Activated CD4-positive, alpha-beta T cell treated with anti-CD3 and anti-CD28 coated beads, Interleukin-2, amount 50 U/mL, for 4 hours (primary cell): Measurements from ENCODE around the gene PIEZO2.
"Not testable (repeated sequence)": the region's sequence is repeated elsewhere in the genome, so short reads cannot be mapped to it uniquely, and the experiment has no call there.

Experiments
- DNase-seq, 2 experiments: peaks; one replicate each; pipeline ENCODE4 v3.0.0-alpha.2; 2020

The PIEZO2 gene

GRCh38 chr18:10660179-10660884 lies 489.0 kb downstream of the PIEZO2 start:
- no peak for DNase-seq

GRCh38 chr18:10659594-10659993 lies 489.8 kb downstream of the PIEZO2 start:
- no peak for DNase-seq

GRCh38 chr18:10659000-10659399 lies 490.4 kb downstream of the PIEZO2 start:
- no peak for DNase-seq

GRCh38 chr18:10644003-10644402 lies 505.4 kb downstream of the PIEZO2 start:
- not testable (repeated sequence) for DNase-seq

- not testable (repeated sequence) for DNase-seq
Observed at GRCh38 chr18:10642915-10643524, 506.3 kb downstream of the PIEZO2 start.

- not testable (repeated sequence) for DNase-seq
Observed at GRCh38 chr18:10638539-10638885, 510.9 kb downstream of the PIEZO2 start.

GRCh38 chr18:10637858-10638538 lies 511.4 kb downstream of the PIEZO2 start:
- DNase-seq: not testable (repeated sequence)

GRCh38 chr18:10629076-10629475 lies 520.3 kb downstream of the PIEZO2 start:
- not testable (repeated sequence) for DNase-seq

GRCh38 chr18:10626606-10627213 lies 522.7 kb downstream of the PIEZO2 start:
- not testable (repeated sequence) for DNase-seq

- not testable (repeated sequence) for DNase-seq
Observed at GRCh38 chr18:10623606-10624005, 525.8 kb downstream of the PIEZO2 start.

GRCh38 chr18:10622982-10623381 lies 526.4 kb downstream of the PIEZO2 start:
- DNase-seq: not testable (repeated sequence)

GRCh38 chr18:10620670-10621329 lies 528.6 kb downstream of the PIEZO2 start:
- not testable (repeated sequence) for DNase-seq
